GM18519 (cell line): ENCODE data around the gene FADS6.

Experiments used
- ATAC-seq: cut with Tn5 transposase; IDR thresholded peaks from one replicate; pipeline ENCODE4 v1.9.1; 2021; ENCODE audit warnings: mild to moderate bottlenecking, moderate library complexity; ENCODE audit not compliant: unreplicated experiment, low FRiP score

The FADS6 gene

GRCh38 chr17:74836191-74836590 lies 57.2 kb downstream of the FADS6 start:
- ATAC-seq: no peak

- no peak for ATAC-seq
Measured at GRCh38 chr17:74833501-74834377, 59.7 kb downstream of the FADS6 start.

- ATAC-seq: no peak
Measured at GRCh38 chr17:74832421-74832820, 61.0 kb downstream of the FADS6 start.

- no peak for ATAC-seq
Measured at GRCh38 chr17:74831444-74832146, 61.8 kb downstream of the FADS6 start.

GRCh38 chr17:74830861-74831260 lies 62.6 kb downstream of the FADS6 start:
- no peak for ATAC-seq

GRCh38 chr17:74827800-74828199 lies 65.6 kb downstream of the FADS6 start:
- no peak for ATAC-seq
